Lung (tissue), 12 donors: Measurements from ENCODE around the gene TXNRD1. TPM values are rescaled to one million over a fixed set of nuclear protein-coding genes. Genes with fewer than 3 reads are reported as not detected.

ENCODE experiments used
- ATAC-seq: fragments of 200-7000 bp; cut with Tn5 transposase; one replicate; pipeline ENCODE4 v1.9.1; 2020; ENCODE audit warnings: moderate number of reproducible peaks; ENCODE audit not compliant: insufficient read depth, low FRiP score
- DNase-seq, 3 donors: peaks; one replicate each; pipeline ENCODE4 v3.0.0-alpha.2; 2013 to 2017
- H3K27ac ChIP-seq, 2 donors: one replicate each; pipeline ENCODE4 v1.5.1; 2013; ENCODE audit warnings: mild to moderate bottlenecking in 2 of 2, moderate library complexity in 2 of 2, control low read depth in 1 of 2, inconsistent platforms in 1 of 2, low read depth in 1 of 2, low read length in 1 of 2
- H3K27me3 ChIP-seq, 3 donors: one replicate each; pipeline ENCODE4 v1.5.1; 2013; ENCODE audit warnings: low read length in 2 of 3; ENCODE audit not compliant: control insufficient read depth in 3 of 3, insufficient read depth in 3 of 3
- H3K36me3 ChIP-seq, 4 donors: one replicate each; pipeline ENCODE4 v1.5.1; 2013; ENCODE audit warnings: low read length in 4 of 4, mild to moderate bottlenecking in 1 of 4, moderate library complexity in 1 of 4; ENCODE audit not compliant: control insufficient read depth in 4 of 4, insufficient read depth in 4 of 4
- H3K4me1 ChIP-seq, 5 donors: one replicate each; pipeline ENCODE4 v1.5.1; 2013; ENCODE audit warnings: low read length in 5 of 5, mild to moderate bottlenecking in 2 of 5, moderate library complexity in 1 of 5; ENCODE audit not compliant: control insufficient read depth in 5 of 5, insufficient read depth in 5 of 5
- H3K4me3 ChIP-seq: one replicate; pipeline ENCODE4 v1.5.1; 2013; ENCODE audit warnings: mild to moderate bottlenecking, control low read depth, moderate library complexity
- H3K9ac ChIP-seq, 2 donors: one replicate each; pipeline ENCODE4 v1.5.1; 2013; ENCODE audit warnings: low read length in 2 of 2, control low read depth in 1 of 2; ENCODE audit not compliant: insufficient read depth in 1 of 2
- H3K9me3 ChIP-seq, 4 donors: one replicate each; pipeline ENCODE4 v1.5.1; 2013; ENCODE audit warnings: low read length in 3 of 4, mild to moderate bottlenecking in 1 of 4, moderate library complexity in 1 of 4; ENCODE audit not compliant: control insufficient read depth in 4 of 4, insufficient read depth in 3 of 4
- CTCF ChIP-seq: IDR thresholded peaks from 2 replicates; pipeline ENCODE4 v1.5.1; 2012; ENCODE audit warnings: mild to moderate bottlenecking; ENCODE audit errors: control extremely low read depth, extremely low read depth
- WGBS, 2 donors: extraction: QIAGEN DNeasy Blood & Tissue Kit; methylation state at CpG; one replicate each; pipeline ENCODE4 v1.1.7; 2013; 5-methylcytosine and 5-hydroxymethylcytosine counted together
- polyA plus RNA-seq, 2 donors: library from polyadenylated mRNA; stranded (reverse); fragments of 200-250 nt; gene quantifications; one replicate each; pipeline ENCODE4 v1.2.1, GENCODE V29; 2013
- total RNA-seq, 2 donors: library from RNA; depleted of rRNA in 1 of 2; stranded (reverse); fragments of >200 nt in 1 of 2; gene quantifications; one replicate each; pipeline ENCODE4 v1.2.1, GENCODE V29; 2014 to 2021
- donor health status: control.
- donor health status: control.
- donor health status: Bipolar disorder and iron deficiency.
- donor health status: healthy.
- donor health status: DM: yes; HTN: yes; CAD: no.

TXNRD1 gene
- total and polyA plus RNA-seq, 4 donors = 74.2 to 166 (median 125) TPM

- no peaks in the 10 kb centered on the region for H3K27me3 ChIP-seq
- DNase-seq (no peak), ATAC-seq (no peak)
- H3K9me3 ChIP-seq = no peaks in the 10 kb centered on the region
- TF ChIP-seq CTCF = no peak
- H3K4me1 ChIP-seq = peaks cover 0 to 14% (median 4%) of the 10 kb centered on the region in 5 donors
- WGBS, 2 donors = 86 to 94% methylated on average over 4 of the region's 4 CpGs
- H3K9ac ChIP-seq = no peak overlapping the region
- no peak overlapping the region for H3K4me3 ChIP-seq
- no peak overlapping the region for H3K27ac ChIP-seq
- peaks cover 13 to 30% (median 18%) of the 10 kb centered on the region in 4 donors for H3K36me3 ChIP-seq
These were observed 93.9 kb downstream of the TXNRD1 start for GRCh38 chr12:104309446-104309993.

DNA sequence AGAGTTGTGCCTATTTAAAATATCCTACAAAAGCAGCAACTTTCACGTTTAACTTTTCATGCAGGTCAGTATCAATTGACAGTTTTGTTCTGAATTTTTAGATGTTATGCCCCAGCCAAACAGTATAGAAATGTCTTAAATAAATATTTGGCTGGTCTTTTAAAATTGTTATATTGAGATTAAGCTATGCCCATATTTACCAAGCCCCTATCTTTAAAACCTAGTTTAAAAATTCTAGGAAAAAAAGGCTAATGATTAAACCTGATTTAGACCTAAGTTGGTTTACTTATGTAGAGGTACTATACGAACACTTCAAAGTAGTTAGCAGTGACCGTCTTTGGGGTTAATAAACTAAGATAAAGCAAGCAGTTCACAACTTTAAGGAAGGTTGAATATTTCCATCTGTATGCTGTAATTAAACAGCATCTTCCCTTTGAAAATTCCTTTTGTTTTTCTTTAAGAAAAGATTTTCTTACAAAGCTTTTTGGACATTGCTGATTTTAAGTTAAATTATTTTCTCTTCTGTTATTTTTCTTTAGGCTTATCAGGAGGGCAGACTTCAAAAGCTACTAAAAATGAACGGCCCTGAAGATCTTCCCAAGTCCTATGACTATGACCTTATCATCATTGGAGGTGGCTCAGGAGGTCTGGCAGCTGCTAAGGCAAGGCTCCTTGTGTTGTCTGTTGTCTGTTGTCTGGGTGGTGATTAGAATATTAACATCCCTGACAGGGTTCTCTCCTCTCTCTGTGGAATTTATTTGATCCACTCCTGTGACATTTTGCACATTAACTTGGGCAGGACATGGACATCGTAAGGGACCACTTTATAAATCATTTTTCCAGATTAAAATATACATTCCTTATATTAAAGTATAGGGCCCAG, 95.4 kb downstream of the TXNRD1 start:
- Histone ChIP-seq H3K27ac (no peak overlapping the region), H3K9ac (no peak overlapping the region), H3K4me1 (peaks cover 0 to 5% (median 2%) of the 10 kb centered on the region in 5 donors), H3K9me3 (no peaks in the 10 kb centered on the region), H3K4me3 (no peak overlapping the region), H3K36me3 (peaks cover 16 to 38% (median 23%) of the 10 kb centered on the region in 4 donors), H3K27me3 (no peaks in the 10 kb centered on the region)
- TF ChIP-seq CTCF = no peak
- 83 to 89% methylated on average over 5 of the region's 5 CpGs for WGBS, 2 donors
- DNase-seq (no peak), ATAC-seq (no peak)

DNA sequence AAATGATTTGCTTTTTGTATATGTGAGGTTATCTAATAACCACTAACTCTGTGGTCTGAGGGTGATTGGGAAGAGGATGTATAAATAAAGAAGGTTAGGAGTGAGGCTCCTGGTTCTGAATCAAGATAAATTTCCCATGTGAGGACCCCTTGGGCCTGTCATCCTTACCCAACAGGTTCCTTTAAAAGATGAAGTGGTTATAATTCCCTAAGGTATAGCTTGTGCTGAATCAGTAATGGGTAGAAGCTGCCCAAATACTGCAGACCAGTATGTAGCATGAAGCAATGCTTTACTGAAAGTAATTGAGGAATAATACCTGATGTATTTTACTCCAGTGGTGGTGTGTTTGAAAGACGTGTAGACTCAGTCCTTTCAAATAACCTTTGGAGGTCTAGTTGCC, 96.6 kb downstream of the TXNRD1 start:
- H3K27ac ChIP-seq = no peak overlapping the region
- TF ChIP-seq CTCF = no peak
- no peaks in the 10 kb centered on the region for H3K27me3 ChIP-seq
- H3K4me3 ChIP-seq = no peak overlapping the region
- H3K9me3 ChIP-seq = no peaks in the 10 kb centered on the region
- H3K4me1 ChIP-seq = peaks cover 0 to 3% (median 0%) of the 10 kb centered on the region in 5 donors
- no peak for DNase-seq
- H3K36me3 ChIP-seq = peaks cover 16 to 34% (median 23%) of the 10 kb centered on the region in 4 donors
- H3K9ac ChIP-seq = no peak overlapping the region
- 98% methylated on average over 1 of the region's 1 CpG for WGBS, 2 donors
- no peak for ATAC-seq
